Testis (tissue), 5 donors: Measurements from ENCODE around the gene C10orf105. TPM values are rescaled to one million over a fixed set of nuclear protein-coding genes. Genes with fewer than 3 reads are reported as not detected.

Experiments used
- DNase-seq: peaks from one replicate; pipeline ENCODE4 v3.0.0-alpha.2; 2019
- H3K27ac ChIP-seq, 2 donors: fragments of 200-600 bp; sonication (generic); one replicate each; pipeline ENCODE4 v1.5.1; 2019
- H3K27me3 ChIP-seq: fragments of 200-600 bp; sonication (generic); one replicate; pipeline ENCODE4 v1.5.1; 2019
- H3K36me3 ChIP-seq: fragments of 200-600 bp; sonication (generic); one replicate; pipeline ENCODE4 v1.5.1; 2017; ENCODE audit warnings: low read depth; ENCODE audit errors: missing control alignments
- H3K4me1 ChIP-seq: fragments of 200-600 bp; sonication (generic); one replicate; pipeline ENCODE4 v1.5.1; 2019
- H3K4me3 ChIP-seq, 2 donors: fragments of 200-600 bp; sonication (generic); one replicate each; pipeline ENCODE4 v1.5.1; 2017 to 2019
- H3K9me3 ChIP-seq: fragments of 200-600 bp; sonication (generic); one replicate; pipeline ENCODE4 v1.5.1; 2017
- CTCF ChIP-seq, 3 experiments: fragments of 450-650 bp in 2 of 3; fragments of 200-600 bp in 1 of 3; sonication (generic) in 1 of 3; IDR thresholded peaks; one replicate each; pipeline ENCODE4 v1.5.1; 2016 to 2019; ENCODE audit warnings: antibody characterized with exemption in 3 of 3, mild to moderate bottlenecking in 2 of 3, moderate library complexity in 1 of 3
- POLR2A ChIP-seq: fragments of 450-650 bp; IDR thresholded peaks from one replicate; pipeline ENCODE4 v1.6.1; 2017; ENCODE audit warnings: antibody characterized with exemption, mild to moderate bottlenecking, moderate library complexity
- WGBS, 2 donors: methylation state at CpG; one replicate each; pipeline ENCODE4 v1.1.5; 2018; 5-methylcytosine and 5-hydroxymethylcytosine counted together
- intact Hi-C: fragments of 100-400 bp; cut with DNase I; formaldehyde crosslinking; loops from one replicate; pipeline ENCODE4 v1.15.1; 2023; ENCODE audit warnings: low total_unique reads
- long read RNA-seq, 2 donors: transcript quantifications; one replicate each; lab custom pipeline, GENCODE V29; 2026
- polyA plus RNA-seq: library from polyadenylated mRNA; stranded (reverse); fragments of 350-450 nt; fragmentation: Illumina TruSeq; extraction: RNeasy Lipid Tissue Mini Kit (QIAGEN cat#74804); gene quantifications from one replicate; pipeline ENCODE4 v1.2.3, GENCODE V29; 2014; ENCODE audit warnings: low read depth, low replicate concordance; ENCODE audit not compliant: insufficient read depth
- total RNA-seq, 2 donors: library from RNA; depleted of rRNA; stranded (reverse); fragments of >200 nt; gene quantifications; one replicate each; pipeline ENCODE4 v1.2.3, GENCODE V29; 2016

C10orf105 gene
- total RNA-seq (under 1 TPM; 0.47 to 0.87 TPM), polyA plus RNA-seq (1.7 TPM)
- long read RNA-seq, donor 1: 0 reads
- long read RNA-seq, donor 2: 0 reads

GRCh38 chr10:71719464-71720201 lies at the start of gene C10orf105:
Gene C10orf105, minus strand, starts transcription at chr10:71719778. Its CDS starts 3,441 bp downstream, at chr10:71716337.
- Histone ChIP-seq H3K36me3 (no peaks in the 10 kb centered on the region), H3K27ac (no peak within 1 kb of the TSS), H3K4me3 (no peak within 1 kb of the TSS), H3K9me3 (no peaks in the 10 kb centered on the region), H3K4me1 (peaks cover 18% of the 10 kb centered on the region), H3K27me3 (no peaks in the 10 kb centered on the region)
- WGBS, 2 donors: 92 to 94% methylated on average over 8 to 13 of the region's 14 CpGs
- intact Hi-C loops: loop anchor here (10.0 kb wide), 1 partner anchor 55 kb away; the partner anchor contains the start of gene VSIR
- TF ChIP-seq CTCF (IDR thresholded peaks at IDR 0.05) (no peak), POLR2A (no peak)
- DNase-seq: no peak

GRCh38 chr10:71767420-71768035 lies 48.0 kb upstream of the C10orf105 start:
- Histone ChIP-seq H3K27me3 (no peaks in the 10 kb centered on the region), H3K36me3 (no peaks in the 10 kb centered on the region), H3K4me3 (no peak overlapping the region), H3K4me1 (peaks cover 51% of the 10 kb centered on the region), H3K9me3 (no peaks in the 10 kb centered on the region), H3K27ac (peak overlapping the region; percentile 16 to 82)
- no peak for TF ChIP-seq POLR2A
- no peak for TF ChIP-seq CTCF (IDR thresholded peaks at IDR 0.05)
- peak; percentile 51 for DNase-seq
- intact Hi-C loops: no loop called here
- 48 to 59% methylated on average over 7 to 10 of the region's 10 CpGs for WGBS, 2 donors

- Histone ChIP-seq H3K36me3 (no peaks in the 10 kb centered on the region), H3K4me1 (peaks cover 45% of the 10 kb centered on the region), H3K27me3 (no peaks in the 10 kb centered on the region), H3K4me3 (no peak overlapping the region), H3K27ac (peak overlapping the region; percentile 16 to 82), H3K9me3 (no peaks in the 10 kb centered on the region)
- 58 to 74% methylated on average over 4 to 10 of the region's 10 CpGs for WGBS, 2 donors
- intact Hi-C loops: no loop called here
- peak; percentile 41 for DNase-seq
- TF ChIP-seq CTCF (IDR thresholded peaks at IDR 0.05): no peak
- no peak for TF ChIP-seq POLR2A
Measured at GRCh38 chr10:71766717-71767419, 47.3 kb upstream of the C10orf105 start.

- intact Hi-C loops: no loop called here
- peak overlapping the region in 1 of 2 donors; percentile 16 for H3K27ac ChIP-seq
- peaks cover 39% of the 10 kb centered on the region for H3K4me1 ChIP-seq
- TF ChIP-seq CTCF (IDR thresholded peaks at IDR 0.05) (no peak), POLR2A (no peak)
- DNase-seq: no peak
- H3K4me3 ChIP-seq: no peak overlapping the region
- no peaks in the 10 kb centered on the region for H3K27me3 ChIP-seq
- H3K36me3 ChIP-seq: no peaks in the 10 kb centered on the region
- H3K9me3 ChIP-seq: no peaks in the 10 kb centered on the region
- WGBS, 2 donors: 87 to 93% methylated on average over 20 to 22 of the region's 22 CpGs
Measured at GRCh38 chr10:71765906-71766716, 46.5 kb upstream of the C10orf105 start.
